Esophagus squamous epithelium (tissue), 5 donors: ENCODE results near the gene ESRRB. TPM values are rescaled to one million over a fixed set of nuclear protein-coding genes. Genes with fewer than 3 reads are reported as not detected.

Experiments used
- DNase-seq: peaks from one replicate; lab custom pipeline; 2025; lab: John Stamatoyannopoulos, UW
- H3K27ac ChIP-seq, 4 donors: fragments of 200-600 bp; sonication (generic); one replicate each; pipeline ENCODE4 v1.5.1; 2016 to 2019; ENCODE audit warnings: mild to moderate bottlenecking in 1 of 4
- H3K27me3 ChIP-seq, 4 donors: fragments of 200-600 bp; sonication (generic); 1 replicate in 3 of 4; 2 replicates in 1 of 4; pipeline versions ENCODE4 v1.5.1 to v1.6.0; 2017 to 2021; ENCODE audit warnings: antibody characterized with exemption in 1 of 4
- H3K36me3 ChIP-seq, 3 donors: fragments of 200-600 bp; sonication (generic); one replicate each; pipeline ENCODE4 v1.5.1; 2016 to 2019
- H3K4me1 ChIP-seq, 3 donors: fragments of 200-600 bp; sonication (generic); one replicate each; pipeline ENCODE4 v1.5.1; 2017 to 2019
- H3K4me3 ChIP-seq, 4 donors: fragments of 200-600 bp; sonication (generic); 1 replicate in 3 of 4; 2 replicates in 1 of 4; pipeline ENCODE4 v1.5.1; 2016 to 2019; ENCODE audit warnings: mild to moderate bottlenecking in 2 of 4, moderate library complexity in 1 of 4
- H3K9me3 ChIP-seq, 3 donors: fragments of 200-600 bp; sonication (generic); one replicate each; pipeline ENCODE4 v1.5.1; 2016 to 2019
- CTCF ChIP-seq, 6 experiments: fragments of 450-650 bp in 4 of 6; fragments of 200-600 bp in 2 of 6; sonication (generic) in 2 of 6; IDR thresholded peaks; one replicate each; pipeline ENCODE4 v1.5.1; 2016 to 2019; ENCODE audit warnings: antibody characterized with exemption in 6 of 6, mild to moderate bottlenecking in 4 of 6, moderate library complexity in 4 of 6
- POLR2A ChIP-seq, 4 donors: fragments of 450-650 bp; IDR thresholded peaks; one replicate each; pipeline ENCODE4 v1.6.1; 2017; ENCODE audit warnings: antibody characterized with exemption in 4 of 4, mild to moderate bottlenecking in 4 of 4, moderate library complexity in 3 of 4
- WGBS, 2 donors: methylation state at CpG; one replicate each; pipeline ENCODE4 v1.1.5; 2018; 5-methylcytosine and 5-hydroxymethylcytosine counted together
- intact Hi-C: fragments of 100-400 bp; cut with DNase I; formaldehyde crosslinking; loops from one replicate; pipeline ENCODE4 v1.15.0; 2022
- total RNA-seq, 4 donors: library from RNA; depleted of rRNA; stranded (reverse); fragments of >200 nt; gene quantifications; one replicate each; pipeline ENCODE4 v1.1.0, GENCODE V29; 2016
- donor health status: DM: yes; HTN: yes; CAD: no.

The ESRRB gene
- total RNA-seq, 4 donors from 2014 or later = not detected

- TF ChIP-seq CTCF (IDR thresholded peaks at IDR 0.05) = no peak
- no peak for TF ChIP-seq POLR2A (IDR thresholded peaks at IDR 0.05)
- WGBS, 2 donors = 75 to 86% methylated on average over 2 to 4 of the region's 5 CpGs
- Histone ChIP-seq H3K4me3 (no peak overlapping the region), H3K27me3 (no peaks in the 10 kb centered on the region), H3K36me3 (no peaks in the 10 kb centered on the region), H3K9me3 (no peaks in the 10 kb centered on the region), H3K27ac (no peak overlapping the region), H3K4me1 (no peaks in the 10 kb centered on the region)
- DNase-seq = no peak
- intact Hi-C loops = no loop called here
These were observed 108.4 kb downstream of the ESRRB start for GRCh38 chr14:76484355-76484754.

GRCh38 chr14:76486251-76486743, 110.4 kb downstream of the ESRRB start:
- 44 to 47% methylated on average over 6 to 7 of the region's 7 CpGs for WGBS, 2 donors
- Histone ChIP-seq H3K9me3 (no peaks in the 10 kb centered on the region), H3K4me1 (no peaks in the 10 kb centered on the region), H3K4me3 (no peak overlapping the region), H3K36me3 (no peaks in the 10 kb centered on the region), H3K27ac (no peak overlapping the region), H3K27me3 (no peaks in the 10 kb centered on the region)
- no peak for DNase-seq
- TF ChIP-seq POLR2A (IDR thresholded peaks at IDR 0.05) (no peak), CTCF (IDR thresholded peaks at IDR 0.05) (no peak)
- intact Hi-C loops = no loop called here

GRCh38 chr14:76488551-76488950, 112.6 kb downstream of the ESRRB start:
- TF ChIP-seq POLR2A (IDR thresholded peaks at IDR 0.05) (no peak), CTCF (IDR thresholded peaks at IDR 0.05) (no peak)
- Histone ChIP-seq H3K27me3 (no peaks in the 10 kb centered on the region), H3K36me3 (no peaks in the 10 kb centered on the region), H3K9me3 (no peaks in the 10 kb centered on the region), H3K4me1 (no peaks in the 10 kb centered on the region), H3K4me3 (no peak overlapping the region), H3K27ac (no peak overlapping the region)
- DNase-seq = no peak
- intact Hi-C loops = no loop called here
- WGBS, 2 donors = 68 to 89% methylated on average over 1 to 2 of the region's 4 CpGs

GRCh38 chr14:76489667-76490066, 113.7 kb downstream of the ESRRB start:
- no peak for DNase-seq
- H3K27me3 ChIP-seq = no peaks in the 10 kb centered on the region
- TF ChIP-seq POLR2A (IDR thresholded peaks at IDR 0.05) = no peak
- no peak for TF ChIP-seq CTCF (IDR thresholded peaks at IDR 0.05)
- H3K27ac ChIP-seq = no peak overlapping the region
- intact Hi-C loops = no loop called here
- no peaks in the 10 kb centered on the region for H3K36me3 ChIP-seq
- 100% methylated on average over 1 to 3 of the region's 3 CpGs for WGBS, 2 donors
- no peaks in the 10 kb centered on the region for H3K9me3 ChIP-seq
- H3K4me3 ChIP-seq = no peak overlapping the region
- H3K4me1 ChIP-seq = no peaks in the 10 kb centered on the region

GRCh38 chr14:76490111-76490510, 114.2 kb downstream of the ESRRB start:
- TF ChIP-seq CTCF (IDR thresholded peaks at IDR 0.05) (no peak), POLR2A (IDR thresholded peaks at IDR 0.05) (no peak)
- H3K36me3 ChIP-seq = no peaks in the 10 kb centered on the region
- 85 to 87% methylated on average over 2 of the region's 2 CpGs for WGBS, 2 donors
- H3K4me3 ChIP-seq = no peak overlapping the region
- H3K27me3 ChIP-seq = no peaks in the 10 kb centered on the region
- no peak for DNase-seq
- no peaks in the 10 kb centered on the region for H3K9me3 ChIP-seq
- H3K27ac ChIP-seq = no peak overlapping the region
- intact Hi-C loops = no loop called here
- no peaks in the 10 kb centered on the region for H3K4me1 ChIP-seq
